A549 (cell line): ENCODE data around the gene LAMTOR4. TPM values are rescaled to one million over a fixed set of nuclear protein-coding genes. Genes with fewer than 3 reads are reported as not detected.

Source experiments
- ATAC-seq, 2 experiments: fragments of 200-7000 bp in 1 of 2; fragments of >200 bp in 1 of 2; cut with Nextera tagmentation in 1 of 2; cut with Tn5 transposase in 1 of 2; 3 replicates each; pipeline versions ENCODE4 v1.8.0 to v1.9.1; 2018 to 2020; ENCODE audit warnings: mild to moderate bottlenecking in 1 of 2, moderate library complexity in 1 of 2
- CTCF ChIA-PET: fragments of 300-600 bp; sonication (Branson Sonifier 250); formaldehyde crosslinking; extraction: SDS; loops from one replicate; lab custom pipeline; 2021; ENCODE audit warnings: antibody characterized with exemption, inconsistent platforms; lab: Yijun Ruan, JAX
- POLR2A ChIA-PET: fragments of 350-600 bp; formaldehyde crosslinking; extraction: SDS; loops from one replicate; lab custom pipeline; 2021; ENCODE audit warnings: antibody characterized with exemption, inconsistent platforms; lab: Yijun Ruan, JAX
- DNase-seq, 2 experiments: peaks; one replicate each; pipeline versions ENCODE4 v3.0.0 to v3.0.0-alpha.2; 2011 to 2016; ENCODE audit warnings: low read depth in 1 of 2, low spot score in 1 of 2
- FAIRE-seq: peaks from 2 replicates; lab custom pipeline; 2011; peaks lifted over from hg19 to GRCh38; lab: Jason Lieb, UNC
- H3K27ac ChIP-seq, 2 experiments: fragments of >200 bp; sonication (Bioruptor Twin); formaldehyde crosslinking; 3 replicates each; pipeline ENCODE4 v1.5.1; 2016 to 2017
- H3K4me1 ChIP-seq: fragments of >200 bp; sonication (Bioruptor Twin); formaldehyde crosslinking; 3 replicates; pipeline ENCODE4 v1.6.1; 2016
- H3K4me2 ChIP-seq: fragments of >200 bp; sonication (Bioruptor Twin); formaldehyde crosslinking; 3 replicates; pipeline ENCODE4 v1.6.1; 2016
- H3K4me3 ChIP-seq: fragments of >200 bp; sonication (Bioruptor Twin); formaldehyde crosslinking; 3 replicates; pipeline ENCODE4 v1.5.1; 2016
- H3K9me3 ChIP-seq: fragments of >200 bp; sonication (Bioruptor Twin); formaldehyde crosslinking; 3 replicates; pipeline ENCODE4 v1.6.1; 2016
- ATOH8 ChIP-seq: fragments of 250-450 bp; sonication (Bioruptor Pico); IDR thresholded peaks from 2 replicates; pipeline ENCODE4 v1.5.0; 2020; ENCODE audit warnings: low read depth, mild to moderate bottlenecking, moderate library complexity
- BHLHE40 ChIP-seq: IDR thresholded peaks from 2 replicates; pipeline ENCODE4 v1.6.1; 2012; ENCODE audit warnings: low read depth, low read length, inconsistent platforms
- CBX2 ChIP-seq: fragments of 200-600 bp; sonication (generic); IDR thresholded peaks from 2 replicates; pipeline ENCODE4 v1.6.1; 2016; ENCODE audit warnings: low read depth, mild to moderate bottlenecking, borderline replicate concordance
- CHD2 ChIP-seq: fragments of 150-350 bp; IDR thresholded peaks from 2 replicates; pipeline ENCODE4 v1.6.1; 2014; ENCODE audit warnings: low read length; ENCODE audit not compliant: partially characterized antibody
- CHD4 ChIP-seq: fragments of 200-600 bp; sonication (generic); IDR thresholded peaks from 2 replicates; pipeline ENCODE4 v1.6.1; 2016; ENCODE audit warnings: antibody characterized with exemption, mild to moderate bottlenecking, borderline replicate concordance
- E2F6 ChIP-seq: IDR thresholded peaks from 2 replicates; pipeline ENCODE4 v1.6.1; 2012; ENCODE audit warnings: low read depth, borderline replicate concordance
- EHF ChIP-seq: fragments of 250-450 bp; sonication (Bioruptor Pico); IDR thresholded peaks from 2 replicates; pipeline ENCODE4 v1.5.0; 2020; ENCODE audit warnings: mild to moderate bottlenecking
- EP300 ChIP-seq, 2 experiments: fragments of >200 bp; sonication (Bioruptor Twin); formaldehyde crosslinking; IDR thresholded peaks; 2 replicates in 1 of 2; 3 replicates in 1 of 2; pipeline ENCODE4 v1.6.1; 2016 to 2017
- FOSB ChIP-seq: fragments of 250-450 bp; sonication (Bioruptor Pico); IDR thresholded peaks from 2 replicates; pipeline ENCODE4 v1.5.0; 2020; ENCODE audit warnings: mild to moderate bottlenecking, moderate library complexity
- FOSL2 ChIP-seq, 2 experiments: fragments of 450-650 bp in 1 of 2; fragments of >200 bp in 1 of 2; sonication (Bioruptor Twin) in 1 of 2; formaldehyde crosslinking; IDR thresholded peaks; 2 replicates each; pipeline versions ENCODE4 v1.5.0 to v1.6.1; 2016 to 2020; ENCODE audit warnings: mild to moderate bottlenecking in 1 of 2, moderate library complexity in 1 of 2
- FOXS1 ChIP-seq: fragments of 250-450 bp; sonication (Bioruptor Pico); IDR thresholded peaks from 2 replicates; pipeline ENCODE4 v1.5.0; 2020; ENCODE audit warnings: mild to moderate bottlenecking, moderate library complexity
- GATA3 ChIP-seq: IDR thresholded peaks from 2 replicates; pipeline ENCODE4 v1.6.1; 2012; ENCODE audit warnings: borderline replicate concordance
- HES2 ChIP-seq: fragments of >200 bp; sonication (Bioruptor Twin); formaldehyde crosslinking; IDR thresholded peaks from 2 replicates; pipeline ENCODE4 v1.6.1; 2016
- HEYL ChIP-seq: fragments of 250-450 bp; sonication (Bioruptor Pico); IDR thresholded peaks from 2 replicates; pipeline ENCODE4 v1.8.0; 2021; ENCODE audit warnings: mild to moderate bottlenecking, moderate library complexity
- HOXB13 ChIP-seq: fragments of 250-450 bp; sonication (Bioruptor Pico); IDR thresholded peaks from 2 replicates; pipeline ENCODE4 v1.5.0; 2020; ENCODE audit warnings: low read depth, mild to moderate bottlenecking, moderate library complexity
- NPAS2 ChIP-seq: fragments of 250-450 bp; sonication (Bioruptor Pico); IDR thresholded peaks from 2 replicates; pipeline ENCODE4 v1.8.0; 2022; ENCODE audit warnings: mild to moderate bottlenecking, moderate library complexity, borderline replicate concordance
- POLR2AphosphoS2 ChIP-seq: conservative IDR thresholded peaks from 2 replicates; pipeline ENCODE4 v1.6.1; 2012; ENCODE audit warnings: low read length, improper control_type of control experiment, inconsistent platforms
- RARB ChIP-seq: fragments of 250-450 bp; sonication (Bioruptor Pico); IDR thresholded peaks from 2 replicates; pipeline ENCODE4 v1.8.0; 2021; ENCODE audit warnings: mild to moderate bottlenecking, moderate library complexity
- REST ChIP-seq: fragments of 200-600 bp; sonication (generic); IDR thresholded peaks from 2 replicates; pipeline ENCODE4 v1.6.1; 2016; ENCODE audit warnings: antibody characterized with exemption, mild to moderate bottlenecking, moderate library complexity
- SREBF2 ChIP-seq: fragments of 450-650 bp; IDR thresholded peaks from 2 replicates; pipeline ENCODE4 v1.6.1; 2014; ENCODE audit warnings: mild to moderate bottlenecking, moderate library complexity
- TFCP2L1 ChIP-seq: fragments of 250-450 bp; sonication (Bioruptor Pico); IDR thresholded peaks from 2 replicates; pipeline ENCODE4 v1.5.0; 2021; ENCODE audit warnings: mild to moderate bottlenecking
- TP53 ChIP-seq: fragments of 250-450 bp; sonication (Bioruptor Pico); IDR thresholded peaks from 2 replicates; pipeline ENCODE4 v1.5.0; 2021; ENCODE audit warnings: mild to moderate bottlenecking, moderate library complexity
- ZSCAN20 ChIP-seq: fragments of 250-450 bp; sonication (Bioruptor Pico); IDR thresholded peaks from 2 replicates; pipeline ENCODE4 v1.8.0; 2022; ENCODE audit warnings: mild to moderate bottlenecking, moderate library complexity
- WGBS: methylation state at CpG from one replicate; pipeline ENCODE4 v1.1.6; 2017; ENCODE audit errors: missing lambda C conversion rate; 5-methylcytosine and 5-hydroxymethylcytosine counted together
- polyA plus RNA-seq, 4 experiments: library from polyadenylated mRNA; depleted of rRNA in 3 of 4; stranded (reverse); fragments of >200 nt; fragmentation: RNase III in 1 of 4; extraction: RNeasy Plus Mini Kit Qiagen cat#74134 plus additional on column Dnase treatment in 1 of 4; gene quantifications; 2 replicates in 3 of 4; 3 replicates in 1 of 4; pipeline ENCODE4 v1.2.3, GENCODE V29; 2011 to 2017
- TF ChIP-seq, protein P1 (sequence below): fragments of 150-350 bp; IDR thresholded peaks from 2 replicates; pipeline ENCODE4 v1.6.1; 2014; ENCODE audit warnings: low read depth, mild to moderate bottlenecking, low read length
- TF ChIP-seq, protein P2 (sequence below): fragments of >200 bp; sonication (Bioruptor Twin); formaldehyde crosslinking; IDR thresholded peaks from 3 replicates; pipeline ENCODE4 v1.5.1; 2016

Gene LAMTOR4
- polyA plus RNA-seq, 2 of the 4 experiments (the other 2 are of a cell fraction): 123 to 177 TPM

DNA sequence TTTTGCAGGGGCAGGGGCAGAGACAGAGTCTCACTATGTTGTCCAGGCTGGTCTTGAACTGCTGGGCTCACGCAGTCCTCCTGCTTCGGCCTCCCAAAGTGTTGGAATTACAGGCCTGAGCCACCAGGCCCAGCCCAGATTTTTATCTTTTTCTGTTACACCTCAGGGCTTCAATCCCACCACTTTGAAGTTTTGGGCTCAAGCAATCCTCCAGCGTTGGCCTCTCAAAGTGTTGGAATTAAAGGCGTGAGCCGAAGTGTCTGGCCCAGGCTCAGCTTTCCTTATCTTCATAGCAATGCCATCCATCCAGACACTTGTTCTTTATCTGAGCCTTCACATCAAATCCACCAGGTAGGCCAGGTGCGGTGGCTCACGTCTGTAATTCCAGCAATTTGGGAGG lies 33.7 kb upstream of the LAMTOR4 start:
- FAIRE-seq: no peak
- H3K27ac ChIP-seq: no peak overlapping the region
- CTCF ChIA-PET: interaction anchor here (0.8 to 2.1 kb wide), 4 partner anchors 10 to 123 kb away, joined by 3 to 9 read pairs (median 4); no protein-coding TSS in a partner anchor

GRCh38 chr7:100118388-100119071 lies 30.2 kb upstream of the LAMTOR4 start:
- WGBS: 16% methylated on average over 18 of the region's 18 CpGs
- H3K4me1 ChIP-seq: peaks cover 13% of the 10 kb centered on the region
- peak overlapping the region; percentile 86 to 90 for H3K27ac ChIP-seq
- ChIA-PET CTCF (no interaction called here), POLR2A (interaction anchor here (0.7 kb wide), 1 partner anchor 199 kb away, joined by 3 read pairs; the partner anchor contains the start of gene TRIM4)
- ATAC-seq (peak in 1 of 2 experiments; percentile 3; a peak in 3 of 6 replicates), DNase-seq (peak; percentile 17 to 49), FAIRE-seq (no peak)
- H3K9me3 ChIP-seq: no peaks in the 10 kb centered on the region
- TF ChIP-seq CHD4 (no peak), EHF (CRISPR knock-in tag) (no peak), HOXB13 (CRISPR knock-in tag) (no peak), RARB (CRISPR knock-in tag) (no peak), BHLHE40 (no peak), REST (no peak), POLR2AphosphoS2 (no peak), CHD2 (no peak)
- H3K4me3 ChIP-seq: peak overlapping the region; percentile 81
- peak overlapping the region; percentile 92 for H3K4me2 ChIP-seq

More for the DNA sequence above, 33.7 kb upstream of the LAMTOR4 start:
- H3K4me3 ChIP-seq: no peak overlapping the region
- 91% methylated on average over 7 of the region's 7 CpGs for WGBS
- ATAC-seq: no peak
- no peaks in the 10 kb centered on the region for H3K9me3 ChIP-seq
- no peak overlapping the region for H3K4me2 ChIP-seq
- DNase-seq: no peak
- POLR2A ChIA-PET: interaction anchor here (0.5 to 1.5 kb wide), 2 partner anchors 14 to 39 kb away, joined by 3 to 5 read pairs; partner anchors contain the start of genes AP4M1 and MCM7
- H3K4me1 ChIP-seq: peaks cover 6% of the 10 kb centered on the region; the same call in 2 of the 3 replicates
- TF ChIP-seq SREBF2: no peak
- no peak for TF ChIP-seq FOSB (CRISPR knock-in tag)
- TF ChIP-seq FOXS1: no peak
- TF ChIP-seq, protein P1, sequence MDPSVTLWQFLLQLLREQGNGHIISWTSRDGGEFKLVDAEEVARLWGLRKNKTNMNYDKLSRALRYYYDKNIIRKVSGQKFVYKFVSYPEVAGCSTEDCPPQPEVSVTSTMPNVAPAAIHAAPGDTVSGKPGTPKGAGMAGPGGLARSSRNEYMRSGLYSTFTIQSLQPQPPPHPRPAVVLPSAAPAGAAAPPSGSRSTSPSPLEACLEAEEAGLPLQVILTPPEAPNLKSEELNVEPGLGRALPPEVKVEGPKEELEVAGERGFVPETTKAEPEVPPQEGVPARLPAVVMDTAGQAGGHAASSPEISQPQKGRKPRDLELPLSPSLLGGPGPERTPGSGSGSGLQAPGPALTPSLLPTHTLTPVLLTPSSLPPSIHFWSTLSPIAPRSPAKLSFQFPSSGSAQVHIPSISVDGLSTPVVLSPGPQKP: no peak
- no peak for TF ChIP-seq TP53
- TF ChIP-seq E2F6: no peak
- no peak for TF ChIP-seq HEYL
- TF ChIP-seq TFCP2L1 (CRISPR knock-in tag): no peak
- TF ChIP-seq NPAS2 (CRISPR knock-in tag): no peak
- no peak for TF ChIP-seq ZSCAN20 (CRISPR knock-in tag)
- TF ChIP-seq POLR2AphosphoS2: no peak
- TF ChIP-seq EHF (CRISPR knock-in tag): no peak
- TF ChIP-seq ATOH8 (CRISPR knock-in tag): no peak
- TF ChIP-seq FOSL2 (IDR thresholded peaks at IDR 0.05): no peak
- TF ChIP-seq FOSL2 (CRISPR knock-in tag; IDR thresholded peaks at IDR 0.05): no peak
- no peak for TF ChIP-seq EP300 (IDR thresholded peaks at IDR 0.05)
- TF ChIP-seq HES2: no peak
- no peak for TF ChIP-seq GATA3
- TF ChIP-seq CHD4: no peak
- TF ChIP-seq, protein P2, sequence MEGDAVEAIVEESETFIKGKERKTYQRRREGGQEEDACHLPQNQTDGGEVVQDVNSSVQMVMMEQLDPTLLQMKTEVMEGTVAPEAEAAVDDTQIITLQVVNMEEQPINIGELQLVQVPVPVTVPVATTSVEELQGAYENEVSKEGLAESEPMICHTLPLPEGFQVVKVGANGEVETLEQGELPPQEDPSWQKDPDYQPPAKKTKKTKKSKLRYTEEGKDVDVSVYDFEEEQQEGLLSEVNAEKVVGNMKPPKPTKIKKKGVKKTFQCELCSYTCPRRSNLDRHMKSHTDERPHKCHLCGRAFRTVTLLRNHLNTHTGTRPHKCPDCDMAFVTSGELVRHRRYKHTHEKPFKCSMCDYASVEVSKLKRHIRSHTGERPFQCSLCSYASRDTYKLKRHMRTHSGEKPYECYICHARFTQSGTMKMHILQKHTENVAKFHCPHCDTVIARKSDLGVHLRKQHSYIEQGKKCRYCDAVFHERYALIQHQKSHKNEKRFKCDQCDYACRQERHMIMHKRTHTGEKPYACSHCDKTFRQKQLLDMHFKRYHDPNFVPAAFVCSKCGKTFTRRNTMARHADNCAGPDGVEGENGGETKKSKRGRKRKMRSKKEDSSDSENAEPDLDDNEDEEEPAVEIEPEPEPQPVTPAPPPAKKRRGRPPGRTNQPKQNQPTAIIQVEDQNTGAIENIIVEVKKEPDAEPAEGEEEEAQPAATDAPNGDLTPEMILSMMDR: no peak
- no peak for TF ChIP-seq CBX2
- TF ChIP-seq, all 56 proteins: peak for 0
